ENCODE measurements around the gene ICE1. TPM values are rescaled to one million over a fixed set of nuclear protein-coding genes. Genes with fewer than 3 reads are reported as not detected.
"Not testable (repeated sequence)": the region's sequence is repeated elsewhere in the genome, so short reads cannot be mapped to it uniquely, and the experiment has no call there.

Gene ICE1
- total RNA-seq, 2 donors from 2014 or later = 21.0 to 25.9 TPM

- Histone ChIP-seq H3K4me1 (replicated peaks) (no peaks in the 10 kb centered on the region), H3K4me3 (no peak overlapping the region), H3K36me3 (no peaks in the 10 kb centered on the region), H3K27me3 (replicated peaks; ENCODE audit: insufficient read depth) (no peaks in the 10 kb centered on the region), H3K27ac (no peak overlapping the region), H3K9me3 (no peaks in the 10 kb centered on the region)
- DNase-seq (ENCODE audit: low spot score) = no peak
- 73% methylated on average over 3 of the region's 3 CpGs for WGBS
- intact Hi-C loops (cut with DNase I) = no loop called here
- TF ChIP-seq POLR2AphosphoS5 (IDR thresholded peaks at IDR 0.05) = no peak
- TF ChIP-seq CTCF (IDR thresholded peaks at IDR 0.05) = no peak
- no peak for TF ChIP-seq POLR2A (IDR thresholded peaks at IDR 0.05)
These were observed 83.3 kb downstream of the ICE1 start for GRCh38 chr5:5505815-5506214.

GRCh38 chr5:5508391-5508790 lies 85.9 kb downstream of the ICE1 start:
- intact Hi-C loops (cut with DNase I) = no loop called here
- H3K36me3 ChIP-seq = no peaks in the 10 kb centered on the region
- no peaks in the 10 kb centered on the region for H3K9me3 ChIP-seq
- DNase-seq (ENCODE audit: low spot score) = no peak
- no peaks in the 10 kb centered on the region for H3K4me1 ChIP-seq (replicated peaks)
- TF ChIP-seq POLR2AphosphoS5 (IDR thresholded peaks at IDR 0.05) (no peak), CTCF (IDR thresholded peaks at IDR 0.05) (no peak), POLR2A (IDR thresholded peaks at IDR 0.05) (no peak)
- H3K27me3 ChIP-seq (replicated peaks; ENCODE audit: insufficient read depth) = no peaks in the 10 kb centered on the region
- no peak overlapping the region for H3K4me3 ChIP-seq
- H3K27ac ChIP-seq = no peak overlapping the region
- 100% methylated on average over 2 of the region's 2 CpGs for WGBS

- no peak overlapping the region for H3K4me3 ChIP-seq
- no peak for DNase-seq (ENCODE audit: low spot score)
- H3K9me3 ChIP-seq = no peaks in the 10 kb centered on the region
- intact Hi-C loops (cut with DNase I) = no loop called here
- no peaks in the 10 kb centered on the region for H3K4me1 ChIP-seq (replicated peaks)
- H3K27ac ChIP-seq = no peak overlapping the region
- no peaks in the 10 kb centered on the region for H3K27me3 ChIP-seq (replicated peaks; ENCODE audit: insufficient read depth)
- TF ChIP-seq POLR2A (IDR thresholded peaks at IDR 0.05) = no peak
- TF ChIP-seq POLR2AphosphoS5 (IDR thresholded peaks at IDR 0.05) = no peak
- no peak for TF ChIP-seq CTCF (IDR thresholded peaks at IDR 0.05)
- no peaks in the 10 kb centered on the region for H3K36me3 ChIP-seq
- WGBS = 88% methylated on average over 11 of the region's 11 CpGs
These were observed 89.5 kb downstream of the ICE1 start for GRCh38 chr5:5511904-5512416.

GRCh38 chr5:5512543-5512942 lies 90.1 kb downstream of the ICE1 start:
- H3K4me3 ChIP-seq = no peak overlapping the region
- 33% methylated on average over 4 of the region's 4 CpGs for WGBS

GRCh38 chr5:5520622-5521021 lies 98.1 kb downstream of the ICE1 start:
- H3K4me1 ChIP-seq (replicated peaks); H3K27me3 ChIP-seq (replicated peaks; ENCODE audit: insufficient read depth); intact Hi-C loops (cut with DNase I); H3K36me3 ChIP-seq; DNase-seq (ENCODE audit: low spot score); H3K27ac ChIP-seq; H3K9me3 ChIP-seq; H3K4me3 ChIP-seq: not testable (repeated sequence)
- WGBS = 62% methylated on average over 4 of the region's 4 CpGs

More at GRCh38 chr5:5512543-5512942, 90.1 kb downstream of the ICE1 start:
- no peaks in the 10 kb centered on the region for H3K27me3 ChIP-seq (replicated peaks; ENCODE audit: insufficient read depth)
- no peaks in the 10 kb centered on the region for H3K36me3 ChIP-seq
- no peak overlapping the region for H3K27ac ChIP-seq
- H3K4me1 ChIP-seq (replicated peaks) = no peaks in the 10 kb centered on the region
- DNase-seq (ENCODE audit: low spot score) = no peak
- TF ChIP-seq POLR2AphosphoS5 (IDR thresholded peaks at IDR 0.05) (no peak), POLR2A (IDR thresholded peaks at IDR 0.05) (no peak), CTCF (IDR thresholded peaks at IDR 0.05) (no peak)
- intact Hi-C loops (cut with DNase I) = no loop called here
- no peaks in the 10 kb centered on the region for H3K9me3 ChIP-seq
